NB4 (cell line): ENCODE results near the gene AREL1.
"Not testable (repeated sequence)": the region's sequence is repeated elsewhere in the genome, so short reads cannot be mapped to it uniquely, and the experiment has no call there.

Experiments
- DNase-seq: peaks from one replicate; pipeline ENCODE4 v3.0.0; 2010; ENCODE audit warnings: low read depth
- H3K4me3 ChIP-seq: one replicate; pipeline ENCODE4 v1.5.1; 2011; ENCODE audit warnings: mild to moderate bottlenecking, low read depth, low read length, moderate library complexity
- CTCF ChIP-seq: IDR thresholded peaks from one replicate; pipeline ENCODE4 v1.5.1; 2012; ENCODE audit warnings: low read depth, low read length
- MAX ChIP-seq: IDR thresholded peaks from 2 replicates; pipeline ENCODE4 v1.6.1; 2011; ENCODE audit warnings: low read depth, low read length
- MYC ChIP-seq: IDR thresholded peaks from 2 replicates; pipeline ENCODE4 v1.6.1; 2011; ENCODE audit warnings: low read depth, low read length
- POLR2A ChIP-seq: IDR thresholded peaks from 2 replicates; pipeline ENCODE4 v1.6.1; 2011; ENCODE audit warnings: mild to moderate bottlenecking; ENCODE audit not compliant: insufficient read length; ENCODE audit errors: extremely low read depth

The AREL1 gene

GRCh38 chr14:74712499-74713394 is at the start of gene AREL1, which contains the start of gene FCF1:
TSS of gene AREL1 (minus strand) at chr14:74713080. CDS start at chr14:74685615, 27,465 bp downstream.
TSS of gene FCF1 (plus strand) at chr14:74713144. CDS start at chr14:74713198, 54 bp downstream.
- peak; percentile 91 for DNase-seq
- H3K4me3 ChIP-seq, result peak within 1 kb of the TSS; percentile 97
- TF ChIP-seq MYC, result peak; percentile 93
- TF ChIP-seq POLR2A, result peak; percentile 64
- TF ChIP-seq CTCF, result no peak
- TF ChIP-seq MAX, result peak; percentile 81

- H3K4me3 ChIP-seq, DNase-seq: not testable (repeated sequence)
These were observed 45.6 kb upstream of the AREL1 start for GRCh38 chr14:74758505-74758904.

GRCh38 chr14:74756326-74756725 is 43.4 kb upstream of the AREL1 start:
- no peak for DNase-seq
- H3K4me3 ChIP-seq, result no peak overlapping the region

GRCh38 chr14:74754899-74755298 is 42.0 kb upstream of the AREL1 start:
- TF ChIP-seq MAX (no peak), POLR2A (no peak), CTCF (no peak), MYC (no peak)
- DNase-seq, result no peak
- H3K4me3 ChIP-seq, result no peak overlapping the region

More at GRCh38 chr14:74756326-74756725, 43.4 kb upstream of the AREL1 start:
- TF ChIP-seq POLR2A (no peak), MAX (no peak), CTCF (no peak), MYC (no peak)

- no peak overlapping the region for H3K4me3 ChIP-seq
- no peak for DNase-seq
- TF ChIP-seq POLR2A (no peak), CTCF (no peak), MAX (no peak), MYC (no peak)
These were observed 41.3 kb upstream of the AREL1 start for GRCh38 chr14:74754157-74754556.

- TF ChIP-seq MAX (no peak), POLR2A (no peak)
- DNase-seq, result no peak
- H3K4me3 ChIP-seq, result no peak overlapping the region
These were observed 34.4 kb upstream of the AREL1 start for GRCh38 chr14:74747237-74747636.
